ENCODE measurements around the gene METRNL.

Gene METRNL

DNA sequence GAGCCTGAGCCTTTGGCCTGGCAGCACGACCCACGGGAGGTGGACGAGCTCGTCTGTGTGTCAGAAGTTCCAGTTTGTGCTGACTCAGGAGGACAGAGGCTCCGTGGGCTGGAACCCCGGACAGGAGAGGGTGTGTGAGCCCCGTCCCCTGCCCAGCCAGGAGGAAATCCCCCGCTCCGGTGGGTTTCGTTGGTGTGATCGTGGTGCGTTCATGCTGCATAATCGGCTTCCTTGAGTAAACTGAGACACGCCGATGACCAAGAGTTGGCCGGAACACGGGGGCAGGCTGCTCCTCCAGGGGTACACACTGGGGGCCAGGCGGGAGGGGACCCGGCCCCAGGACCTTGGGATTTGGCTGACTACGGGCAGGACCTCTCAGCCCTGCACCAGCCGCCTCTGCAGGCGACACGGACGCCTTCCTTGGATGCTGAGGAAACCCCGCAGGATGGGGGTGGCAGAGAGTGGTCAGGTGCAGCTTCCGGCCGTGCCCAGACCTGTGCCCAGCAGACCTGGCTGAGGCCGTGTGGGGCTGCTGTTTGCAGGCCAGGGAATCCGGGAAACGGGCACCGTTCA, 8.5 kb downstream of the METRNL start:
- TF ChIP-seq POLR2AphosphoS5 (IDR thresholded peaks at IDR 0.05; ENCODE audit: low read depth, low read length), result no peak
- TF ChIP-seq TAF1 (IDR thresholded peaks at IDR 0.05; ENCODE audit: borderline replicate concordance, insufficient read depth, low read length), result no peak
- TF ChIP-seq SIN3A (IDR thresholded peaks at IDR 0.05; ENCODE audit: borderline replicate concordance, insufficient read depth, low read length), result no peak
- TF ChIP-seq, protein P1, sequence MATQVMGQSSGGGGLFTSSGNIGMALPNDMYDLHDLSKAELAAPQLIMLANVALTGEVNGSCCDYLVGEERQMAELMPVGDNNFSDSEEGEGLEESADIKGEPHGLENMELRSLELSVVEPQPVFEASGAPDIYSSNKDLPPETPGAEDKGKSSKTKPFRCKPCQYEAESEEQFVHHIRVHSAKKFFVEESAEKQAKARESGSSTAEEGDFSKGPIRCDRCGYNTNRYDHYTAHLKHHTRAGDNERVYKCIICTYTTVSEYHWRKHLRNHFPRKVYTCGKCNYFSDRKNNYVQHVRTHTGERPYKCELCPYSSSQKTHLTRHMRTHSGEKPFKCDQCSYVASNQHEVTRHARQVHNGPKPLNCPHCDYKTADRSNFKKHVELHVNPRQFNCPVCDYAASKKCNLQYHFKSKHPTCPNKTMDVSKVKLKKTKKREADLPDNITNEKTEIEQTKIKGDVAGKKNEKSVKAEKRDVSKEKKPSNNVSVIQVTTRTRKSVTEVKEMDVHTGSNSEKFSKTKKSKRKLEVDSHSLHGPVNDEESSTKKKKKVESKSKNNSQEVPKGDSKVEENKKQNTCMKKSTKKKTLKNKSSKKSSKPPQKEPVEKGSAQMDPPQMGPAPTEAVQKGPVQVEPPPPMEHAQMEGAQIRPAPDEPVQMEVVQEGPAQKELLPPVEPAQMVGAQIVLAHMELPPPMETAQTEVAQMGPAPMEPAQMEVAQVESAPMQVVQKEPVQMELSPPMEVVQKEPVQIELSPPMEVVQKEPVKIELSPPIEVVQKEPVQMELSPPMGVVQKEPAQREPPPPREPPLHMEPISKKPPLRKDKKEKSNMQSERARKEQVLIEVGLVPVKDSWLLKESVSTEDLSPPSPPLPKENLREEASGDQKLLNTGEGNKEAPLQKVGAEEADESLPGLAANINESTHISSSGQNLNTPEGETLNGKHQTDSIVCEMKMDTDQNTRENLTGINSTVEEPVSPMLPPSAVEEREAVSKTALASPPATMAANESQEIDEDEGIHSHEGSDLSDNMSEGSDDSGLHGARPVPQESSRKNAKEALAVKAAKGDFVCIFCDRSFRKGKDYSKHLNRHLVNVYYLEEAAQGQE (IDR thresholded peaks at IDR 0.05; ENCODE audit: insufficient read depth in 1 of 2, low read depth in 2 of 2, low read length in 2 of 2), result no peak
- no peak for TF ChIP-seq FOXP2 (optimal IDR thresholded peaks at IDR 0.05; ENCODE audit: borderline replicate concordance, extremely low read depth, extremely low read length, insufficient read depth)

DNA sequence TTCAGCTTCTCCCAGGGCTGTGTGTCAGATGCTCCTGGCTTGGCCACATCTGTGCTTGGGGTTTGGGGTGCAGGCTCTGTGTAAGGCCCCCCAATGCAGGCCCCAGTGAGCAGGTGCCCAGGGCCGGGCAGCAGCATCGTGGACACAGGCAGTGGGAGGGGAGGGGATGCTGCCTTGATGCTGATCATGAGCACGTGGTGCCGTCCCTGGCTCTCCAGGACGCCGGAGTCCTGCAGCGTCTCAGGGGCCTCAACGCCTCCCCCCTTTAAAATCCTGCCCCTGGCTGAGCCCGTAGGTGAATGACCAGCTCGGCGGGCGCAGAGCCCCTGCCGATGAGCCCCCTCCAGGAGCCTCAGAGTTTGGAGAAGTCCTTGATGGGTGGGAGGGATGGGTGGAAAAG, 9.0 kb downstream of the METRNL start:
- TF ChIP-seq POLR2AphosphoS5 (IDR thresholded peaks at IDR 0.05; ENCODE audit: low read depth, low read length) (no peak), SIN3A (IDR thresholded peaks at IDR 0.05; ENCODE audit: borderline replicate concordance, insufficient read depth, low read length) (no peak), TAF1 (IDR thresholded peaks at IDR 0.05; ENCODE audit: borderline replicate concordance, insufficient read depth, low read length) (no peak), FOXP2 (optimal IDR thresholded peaks at IDR 0.05; ENCODE audit: borderline replicate concordance, extremely low read depth, extremely low read length, insufficient read depth) (no peak)
- TF ChIP-seq, protein P1 (IDR thresholded peaks at IDR 0.05; ENCODE audit: insufficient read depth in 1 of 2, low read depth in 2 of 2, low read length in 2 of 2), result no peak

DNA sequence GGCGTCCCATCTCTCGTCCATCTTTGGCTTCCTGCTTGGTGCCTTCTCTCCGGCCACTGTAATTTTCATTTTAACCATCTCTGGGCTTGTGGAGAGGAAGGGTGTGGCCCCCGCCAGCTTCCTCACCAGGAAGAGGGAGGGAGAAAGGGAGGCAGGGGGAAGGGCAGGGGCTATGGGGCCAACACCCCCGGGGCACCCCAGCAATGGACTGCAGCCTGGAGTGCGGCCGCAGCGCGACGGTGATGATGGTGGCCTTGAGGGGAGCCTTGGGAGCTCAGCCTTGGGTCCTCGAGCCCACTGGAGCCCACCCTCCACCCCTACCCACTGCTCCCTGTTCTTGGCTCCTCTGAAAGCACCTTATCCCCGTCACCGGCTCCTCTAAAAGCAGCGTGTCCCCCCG, 9.5 kb downstream of the METRNL start:
- TF ChIP-seq POLR2AphosphoS5 (IDR thresholded peaks at IDR 0.05; ENCODE audit: low read depth, low read length), result no peak
- no peak for TF ChIP-seq FOXP2 (optimal IDR thresholded peaks at IDR 0.05; ENCODE audit: borderline replicate concordance, extremely low read depth, extremely low read length, insufficient read depth)
- TF ChIP-seq, protein P1 (IDR thresholded peaks at IDR 0.05; ENCODE audit: insufficient read depth in 1 of 2, low read depth in 2 of 2, low read length in 2 of 2), result no peak
- no peak for TF ChIP-seq SIN3A (IDR thresholded peaks at IDR 0.05; ENCODE audit: borderline replicate concordance, insufficient read depth, low read length)
- no peak for TF ChIP-seq TAF1 (IDR thresholded peaks at IDR 0.05; ENCODE audit: borderline replicate concordance, insufficient read depth, low read length)

- TF ChIP-seq FOXP2 (optimal IDR thresholded peaks at IDR 0.05; ENCODE audit: borderline replicate concordance, extremely low read depth, extremely low read length, insufficient read depth), result no peak
Measured at GRCh38 chr17:83089328-83090132, 10.1 kb downstream of the METRNL start.

GRCh38 chr17:83090444-83091256, 11.2 kb downstream of the METRNL start:
- TF ChIP-seq FOXP2 (optimal IDR thresholded peaks at IDR 0.05; ENCODE audit: borderline replicate concordance, extremely low read depth, extremely low read length, insufficient read depth), result no peak
- no peak for TF ChIP-seq SIN3A (IDR thresholded peaks at IDR 0.05; ENCODE audit: borderline replicate concordance, insufficient read depth, low read length)
- TF ChIP-seq TAF1 (IDR thresholded peaks at IDR 0.05; ENCODE audit: borderline replicate concordance, insufficient read depth, low read length), result no peak
- TF ChIP-seq, protein P1 (IDR thresholded peaks at IDR 0.05; ENCODE audit: insufficient read depth in 1 of 2, low read depth in 2 of 2, low read length in 2 of 2), result no peak
- TF ChIP-seq POLR2AphosphoS5 (IDR thresholded peaks at IDR 0.05; ENCODE audit: low read depth, low read length), result no peak
